NOMO-1 treated with DMSO at 0.1 percent for 48 hours (cell line): ENCODE results near the gene SASS6.

ENCODE experiments used
- DNase-seq: peaks from one replicate; lab custom pipeline; 2025; ENCODE audit not compliant: unreplicated experiment; lab: John Stamatoyannopoulos, UW

Gene SASS6

GRCh38 chr1:100115524-100115923 lies 17.2 kb downstream of the SASS6 start:
- no peak for DNase-seq

GRCh38 chr1:100109554-100110066 lies 23.1 kb downstream of the SASS6 start:
- no peak for DNase-seq

GRCh38 chr1:100107696-100108095 lies 25.0 kb downstream of the SASS6 start:
- no peak for DNase-seq

- no peak for DNase-seq
Measured at GRCh38 chr1:100101564-100101963, 31.2 kb downstream of the SASS6 start.

- no peak for DNase-seq
Measured at GRCh38 chr1:100100202-100100601, 32.5 kb downstream of the SASS6 start.

- no peak for DNase-seq
Measured at GRCh38 chr1:100090471-100090870, 42.3 kb downstream of the SASS6 start.

- DNase-seq = no peak
Measured at GRCh38 chr1:100089082-100089481, 43.6 kb downstream of the SASS6 start.

GRCh38 chr1:100087396-100087795 lies 45.3 kb downstream of the SASS6 start:
- DNase-seq = no peak

GRCh38 chr1:100080331-100080730 lies 52.4 kb downstream of the SASS6 start:
- DNase-seq = no peak

- DNase-seq = no peak
Measured at GRCh38 chr1:100077531-100077930, 55.2 kb downstream of the SASS6 start.

GRCh38 chr1:100076744-100077143 lies 56.0 kb downstream of the SASS6 start:
- DNase-seq = no peak

- no peak for DNase-seq
Measured at GRCh38 chr1:100076319-100076718, 56.4 kb downstream of the SASS6 start.

GRCh38 chr1:100075773-100076172 lies 57.0 kb downstream of the SASS6 start:
- no peak for DNase-seq

GRCh38 chr1:100074604-100075395 lies 57.9 kb downstream of the SASS6 start:
- DNase-seq = no peak

- DNase-seq = no peak
Measured at GRCh38 chr1:100073531-100073930, 59.2 kb downstream of the SASS6 start.

GRCh38 chr1:100070201-100070939 lies 62.4 kb downstream of the SASS6 start:
- DNase-seq = no peak

GRCh38 chr1:100065969-100066227 lies 66.8 kb downstream of the SASS6 start:
- no peak for DNase-seq

GRCh38 chr1:100065183-100065968 lies 67.4 kb downstream of the SASS6 start:
- DNase-seq = no peak

GRCh38 chr1:100061681-100062080 lies 71.0 kb downstream of the SASS6 start:
- no peak for DNase-seq

- DNase-seq = no peak
Measured at GRCh38 chr1:100053727-100054126, 79.0 kb downstream of the SASS6 start.

GRCh38 chr1:100053119-100053518 lies 79.6 kb downstream of the SASS6 start:
- no peak for DNase-seq

- no peak for DNase-seq
Measured at GRCh38 chr1:100051893-100052292, 80.8 kb downstream of the SASS6 start.
